ENCODE data around the gene NDNF.

NDNF gene

GRCh38 chr4:121014544-121014943 is 57.8 kb downstream of the NDNF start:
- DNase-seq (ENCODE audit: low read depth in 3 of 3): no peak

GRCh38 chr4:121011780-121012340 is 60.5 kb downstream of the NDNF start:
- DNase-seq (ENCODE audit: low read depth in 3 of 3): no peak

GRCh38 chr4:121011138-121011537 is 61.2 kb downstream of the NDNF start:
- no peak for DNase-seq (ENCODE audit: low read depth in 3 of 3)

DNA sequence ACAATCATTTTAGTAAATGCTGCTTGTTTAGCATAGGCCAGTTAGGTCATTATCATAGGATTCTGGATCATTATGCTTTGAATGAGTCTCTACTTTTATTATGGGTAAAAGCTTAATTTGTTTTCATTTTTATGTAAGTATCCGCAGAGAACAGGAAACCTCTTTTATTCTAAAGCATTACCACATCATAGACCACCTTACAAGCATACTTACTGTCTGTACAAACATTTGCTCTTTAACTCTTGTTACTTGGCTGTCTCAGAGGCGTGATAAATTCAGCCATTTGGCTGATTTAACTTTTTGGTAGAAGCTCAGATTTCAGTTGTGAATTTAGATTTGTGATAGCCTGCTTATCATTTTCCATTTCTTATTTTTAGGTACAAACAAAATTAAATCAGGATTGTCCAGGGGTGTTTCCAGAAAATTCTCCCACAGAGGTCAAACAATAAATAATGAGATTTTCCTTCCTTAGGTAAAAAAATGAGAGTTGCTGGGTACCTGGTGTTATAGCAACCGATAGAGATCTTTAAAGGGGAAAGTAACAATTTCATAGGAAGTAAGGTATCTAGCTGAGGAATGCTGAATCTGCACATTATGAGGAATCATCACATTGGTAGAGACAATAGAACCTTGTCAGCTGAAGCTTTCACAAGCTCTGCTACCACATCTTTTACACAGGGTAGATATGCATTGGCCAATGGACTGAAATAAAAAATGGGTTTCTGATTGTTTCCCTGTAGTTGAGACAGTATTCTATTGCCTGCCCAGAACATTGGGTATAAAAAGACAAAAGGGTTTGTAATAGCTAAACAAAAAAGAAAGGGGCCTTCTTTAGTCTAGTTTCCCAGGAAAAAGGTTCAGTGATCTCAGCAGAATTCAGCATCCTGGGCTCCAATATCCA is 62.5 kb downstream of the NDNF start:
- no peak for DNase-seq (ENCODE audit: low read depth in 3 of 3)

DNA sequence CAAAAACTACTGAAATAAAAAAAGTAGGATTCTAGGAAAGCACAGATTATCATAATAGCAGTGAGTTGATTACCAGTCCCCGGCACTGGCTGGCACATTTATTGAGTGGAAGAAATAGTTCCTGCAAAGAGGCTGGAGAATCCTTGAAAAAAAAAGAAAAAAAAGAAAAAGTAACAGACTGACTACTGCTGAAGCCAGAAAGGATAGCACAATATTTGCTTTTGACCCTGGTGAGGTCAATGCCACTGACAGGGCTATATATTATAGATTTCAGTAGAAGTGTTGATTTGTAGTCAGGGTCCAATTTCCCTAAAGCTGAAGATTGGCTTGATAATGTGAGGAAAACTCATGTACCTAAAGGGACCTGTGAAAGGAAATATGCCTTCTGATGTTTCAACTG is 64.7 kb downstream of the NDNF start:
- no peak for DNase-seq (ENCODE audit: low read depth in 3 of 3)

- no peak for DNase-seq (ENCODE audit: low read depth in 3 of 3)
These were observed 68.5 kb downstream of the NDNF start for GRCh38 chr4:121003863-121004262.

- no peak for DNase-seq (ENCODE audit: low read depth in 3 of 3)
These were observed 76.9 kb downstream of the NDNF start for GRCh38 chr4:120995266-120996010.

DNA sequence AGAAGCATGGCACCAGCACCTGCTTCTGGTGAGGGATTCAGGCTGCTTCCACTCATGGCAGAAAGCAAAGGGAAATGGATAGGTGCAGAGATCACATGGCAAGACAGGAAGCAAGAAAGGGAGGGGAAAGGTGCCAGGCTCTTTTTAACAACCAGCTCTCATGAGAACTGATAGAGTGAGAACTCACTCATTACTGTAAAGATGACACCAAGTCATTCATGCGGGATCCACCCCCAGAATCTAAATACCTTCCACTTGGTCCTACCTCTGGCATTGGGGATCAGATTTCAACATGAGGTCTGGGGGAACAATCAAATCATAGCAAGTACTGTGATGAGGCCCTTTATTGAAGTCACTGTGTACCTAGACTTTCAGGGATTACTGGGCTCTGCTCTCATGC is 77.8 kb downstream of the NDNF start:
- DNase-seq (ENCODE audit: low read depth in 3 of 3): no peak

DNA sequence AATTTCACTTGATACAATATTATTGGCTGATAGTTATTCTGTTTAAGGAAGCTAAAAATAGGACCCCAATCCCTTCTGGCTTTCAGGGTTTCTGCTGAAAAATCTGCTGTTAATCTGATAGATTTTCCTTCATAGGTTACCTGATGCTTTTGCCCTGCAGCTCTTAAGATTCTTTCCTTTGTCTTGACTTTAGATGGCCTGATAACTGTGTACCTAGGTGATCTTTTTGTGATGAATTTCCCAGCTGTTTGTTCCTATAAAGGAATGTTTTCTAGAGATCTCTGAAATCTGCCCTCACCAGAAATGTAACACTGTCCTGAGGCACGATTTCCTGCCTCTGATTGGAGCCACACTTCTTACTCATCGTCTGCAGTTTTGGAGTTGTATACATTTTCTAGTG is 80.5 kb downstream of the NDNF start:
- DNase-seq (ENCODE audit: low read depth in 3 of 3): no peak

DNA sequence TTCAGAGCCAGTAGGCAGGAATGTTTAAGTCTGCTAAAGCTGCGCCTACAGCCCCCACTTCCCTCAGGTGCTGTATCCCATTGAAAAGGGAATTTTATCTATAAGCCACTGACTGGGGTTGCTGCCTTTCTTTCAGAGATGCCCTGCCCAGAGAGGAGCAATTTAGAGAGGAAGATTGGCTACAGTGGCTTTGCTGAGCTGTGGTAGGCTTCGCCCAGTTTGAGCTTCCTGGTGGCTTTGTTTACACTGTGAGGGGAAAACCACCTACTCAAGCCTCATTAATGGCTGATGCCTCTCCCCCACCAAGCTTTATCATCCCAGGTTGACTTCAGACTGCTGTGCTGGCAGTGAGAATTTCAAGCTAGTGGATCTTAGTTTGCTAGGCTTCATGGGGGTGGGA is 82.1 kb downstream of the NDNF start:
- no peak for DNase-seq (ENCODE audit: low read depth in 3 of 3)
